GM12892 (cell line): ENCODE measurements around the gene SMARCE1.

Experiments used
- POLR2A ChIP-seq: IDR thresholded peaks from 2 replicates; pipeline ENCODE4 v1.6.1; 2011; ENCODE audit warnings: low read depth, low read length, control low read depth
- POLR2AphosphoS5 ChIP-seq: IDR thresholded peaks from 2 replicates; pipeline ENCODE4 v1.6.1; 2011; ENCODE audit warnings: low read depth, low read length, control low read depth

DNA sequence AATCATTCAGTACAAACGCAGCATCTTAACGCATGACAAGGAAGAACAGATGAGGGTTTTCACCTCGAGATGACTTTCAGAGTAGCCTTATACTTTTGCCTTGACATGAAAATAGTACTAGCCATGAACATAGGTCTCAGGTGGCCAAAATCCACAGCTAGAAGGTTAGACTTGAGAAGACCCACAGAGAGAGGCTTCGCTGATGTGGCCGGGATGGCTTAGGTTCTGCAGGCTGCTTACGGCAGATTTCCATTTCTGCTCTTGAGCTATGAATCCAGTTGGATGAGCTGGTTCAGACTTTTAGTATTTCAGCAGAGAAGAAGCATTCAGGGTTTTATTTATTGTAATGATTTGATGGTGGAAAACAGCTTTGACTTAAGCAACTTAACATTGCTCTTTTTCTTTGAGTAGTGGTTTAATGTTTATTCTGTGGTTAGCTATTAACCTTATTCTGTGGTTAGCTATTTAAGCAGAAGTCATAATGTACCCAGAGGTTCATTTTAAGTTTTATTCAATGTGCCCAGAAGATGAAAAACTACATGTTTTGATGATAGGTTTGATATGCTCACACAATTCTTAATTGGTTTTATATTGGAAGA, 48.4 kb upstream of the SMARCE1 start:
- no peak for TF ChIP-seq POLR2A
- no peak for TF ChIP-seq POLR2AphosphoS5
